Adrenal gland (tissue), 12 donors: ENCODE measurements around the gene DOCK11. TPM values are rescaled to one million over a fixed set of nuclear protein-coding genes. Genes with fewer than 3 reads are reported as not detected.

Experiments
- DNase-seq, 7 donors: peaks; one replicate each; pipeline ENCODE4 v3.0.0-alpha.2; 2019 to 2020
- H3K27ac ChIP-seq, 5 donors: fragments of 200-600 bp; sonication (generic) in 4 of 5; 1 replicate in 3 of 5; 2 replicates in 2 of 5; pipeline versions ENCODE4 v1.5.1 to v1.8.0; 2016 to 2020; ENCODE audit warnings: mild to moderate bottlenecking in 1 of 5
- H3K27me3 ChIP-seq: fragments of 200-600 bp; 2 replicates; pipeline ENCODE4 v1.8.0; 2021
- H3K36me3 ChIP-seq, 2 donors: fragments of 200-600 bp; replicated peaks in 1 of 2; 1 replicate in 1 of 2; 2 replicates in 1 of 2; pipeline versions ENCODE4 v1.5.1 to v1.8.0; 2018 to 2022
- H3K4me1 ChIP-seq, 2 donors: fragments of 200-600 bp; replicated peaks in 1 of 2; 1 replicate in 1 of 2; 2 replicates in 1 of 2; pipeline versions ENCODE4 v1.5.1 to v1.8.0; 2018 to 2021
- H3K4me3 ChIP-seq, 4 donors: fragments of 200-600 bp; sonication (generic) in 3 of 4; one replicate each; pipeline ENCODE4 v1.5.1; 2016 to 2018
- H3K9me3 ChIP-seq, 3 donors: fragments of 200-600 bp; sonication (generic) in 1 of 3; replicated peaks in 1 of 3; 1 replicate in 2 of 3; 2 replicates in 1 of 3; pipeline versions ENCODE4 v1.5.1 to v1.8.0; 2016 to 2021
- POLR2A ChIP-seq, 2 donors: fragments of 450-650 bp; IDR thresholded peaks; one replicate each; pipeline ENCODE4 v1.6.1; 2017; ENCODE audit warnings: antibody characterized with exemption in 2 of 2, mild to moderate bottlenecking in 2 of 2, moderate library complexity in 1 of 2
- WGBS, 4 donors: extraction: QIAGEN DNeasy Blood & Tissue Kit in 2 of 4; methylation state at CpG; one replicate each; pipeline versions ENCODE4 v1.1.5 to v1.1.7; 2013 to 2017; 5-methylcytosine and 5-hydroxymethylcytosine counted together
- intact Hi-C, 2 donors: fragments of 100-400 bp; cut with DNase I; formaldehyde crosslinking; loops; one replicate each; pipeline versions ENCODE4 v1.14.1 to v1.15.0; 2022 to 2023
- polyA plus RNA-seq, 3 donors: library from polyadenylated mRNA; stranded (reverse); fragments of 200-250 nt in 2 of 3; fragments of 350-450 nt in 1 of 3; fragmentation: Illumina TruSeq in 1 of 3; extraction: RNeasy Lipid Tissue Mini Kit (QIAGEN cat#74804) in 1 of 3; gene quantifications; one replicate each; pipeline ENCODE4 v1.2.3, GENCODE V29; 2013 to 2014
- total RNA-seq, 9 donors: library from RNA; depleted of rRNA in 4 of 9; stranded (reverse); fragments of >200 nt in 4 of 9; fragments of 120-200 nt in 1 of 9; fragmentation: NEBNext Ultra II Directional in 1 of 9; extraction: Animal tissue kit (Norgen Biotek cat#: 25700) in 1 of 9; gene quantifications; one replicate each; pipeline versions ENCODE4 v1.1.0 to v1.2.4, GENCODE V29; 2013 to 2023
- TF ChIP-seq, protein P1 (sequence below), 6 experiments: fragments of 450-650 bp in 4 of 6; fragments of 200-600 bp in 2 of 6; sonication (generic) in 1 of 6; IDR thresholded peaks; 1 replicate in 5 of 6; 2 replicates in 1 of 6; pipeline versions ENCODE4 v1.5.1 to v1.8.0; 2016 to 2021; ENCODE audit warnings: antibody characterized with exemption in 6 of 6, mild to moderate bottlenecking in 2 of 6, moderate library complexity in 1 of 6
- donor health status: healthy with polysubstance abuse.
- donor health status: Bipolar disorder and iron deficiency.
- donor health status: DM: yes; HTN: yes; CAD: no.
- donor health status: DM: no; HTN: no; CAD: no.
- donor health status: DM: no; HTN: no; CAD: no.
- donor health status: DM: yes; HTN: yes; CAD: no.

DOCK11 gene
- total and polyA plus RNA-seq, 12 donors, result 4.8 to 28.1 (median 13.2) TPM

DNA sequence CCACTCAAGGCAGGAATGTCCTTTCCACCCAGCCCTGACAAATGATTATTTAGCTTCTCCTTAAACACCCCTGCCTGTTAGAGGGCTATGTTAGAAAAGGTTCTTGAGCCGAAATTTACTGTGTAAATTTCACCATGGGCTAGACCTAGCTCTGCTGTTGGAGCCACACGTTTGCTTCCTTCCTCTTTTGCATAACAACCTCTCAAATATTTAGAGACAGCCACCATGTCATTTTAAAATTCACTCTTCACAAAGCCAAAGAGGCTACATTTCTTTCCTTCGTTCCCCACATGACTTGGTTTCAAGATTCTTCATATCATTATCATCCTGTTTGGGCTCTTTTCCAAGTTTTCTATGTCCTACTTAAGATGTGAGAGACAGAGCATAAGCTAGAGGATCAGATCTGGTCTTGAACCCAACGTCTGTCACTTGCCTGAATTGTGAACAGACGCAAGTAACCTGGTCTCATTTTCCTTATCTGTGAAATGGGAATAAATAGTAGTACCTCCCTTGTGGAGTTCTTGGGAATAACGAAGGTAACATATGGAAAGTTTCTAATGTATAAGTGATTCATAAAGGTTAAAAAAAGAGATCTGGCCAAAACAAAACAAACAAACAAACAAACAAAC lies 6.7 kb downstream of the DOCK11 start:
- no peaks in the 10 kb centered on the region for H3K36me3 ChIP-seq
- H3K27ac ChIP-seq, result no peak overlapping the region
- H3K27me3 ChIP-seq, result peaks cover 16% of the 10 kb centered on the region
- no peak for TF ChIP-seq POLR2A (IDR thresholded peaks at IDR 0.05)
- TF ChIP-seq, protein P1, sequence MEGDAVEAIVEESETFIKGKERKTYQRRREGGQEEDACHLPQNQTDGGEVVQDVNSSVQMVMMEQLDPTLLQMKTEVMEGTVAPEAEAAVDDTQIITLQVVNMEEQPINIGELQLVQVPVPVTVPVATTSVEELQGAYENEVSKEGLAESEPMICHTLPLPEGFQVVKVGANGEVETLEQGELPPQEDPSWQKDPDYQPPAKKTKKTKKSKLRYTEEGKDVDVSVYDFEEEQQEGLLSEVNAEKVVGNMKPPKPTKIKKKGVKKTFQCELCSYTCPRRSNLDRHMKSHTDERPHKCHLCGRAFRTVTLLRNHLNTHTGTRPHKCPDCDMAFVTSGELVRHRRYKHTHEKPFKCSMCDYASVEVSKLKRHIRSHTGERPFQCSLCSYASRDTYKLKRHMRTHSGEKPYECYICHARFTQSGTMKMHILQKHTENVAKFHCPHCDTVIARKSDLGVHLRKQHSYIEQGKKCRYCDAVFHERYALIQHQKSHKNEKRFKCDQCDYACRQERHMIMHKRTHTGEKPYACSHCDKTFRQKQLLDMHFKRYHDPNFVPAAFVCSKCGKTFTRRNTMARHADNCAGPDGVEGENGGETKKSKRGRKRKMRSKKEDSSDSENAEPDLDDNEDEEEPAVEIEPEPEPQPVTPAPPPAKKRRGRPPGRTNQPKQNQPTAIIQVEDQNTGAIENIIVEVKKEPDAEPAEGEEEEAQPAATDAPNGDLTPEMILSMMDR (IDR thresholded peaks at IDR 0.05), result no peak
- H3K4me3 ChIP-seq, result no peak overlapping the region
- H3K4me1 ChIP-seq, result peaks cover 0 to 3% of the 10 kb centered on the region in 2 donors
- H3K9me3 ChIP-seq, result no peaks in the 10 kb centered on the region
- no peak for DNase-seq
- 48 to 72% (median 57%) methylated on average over 6 of the region's 6 CpGs for WGBS, 4 donors
- intact Hi-C loops, result no loop called here

DNA sequence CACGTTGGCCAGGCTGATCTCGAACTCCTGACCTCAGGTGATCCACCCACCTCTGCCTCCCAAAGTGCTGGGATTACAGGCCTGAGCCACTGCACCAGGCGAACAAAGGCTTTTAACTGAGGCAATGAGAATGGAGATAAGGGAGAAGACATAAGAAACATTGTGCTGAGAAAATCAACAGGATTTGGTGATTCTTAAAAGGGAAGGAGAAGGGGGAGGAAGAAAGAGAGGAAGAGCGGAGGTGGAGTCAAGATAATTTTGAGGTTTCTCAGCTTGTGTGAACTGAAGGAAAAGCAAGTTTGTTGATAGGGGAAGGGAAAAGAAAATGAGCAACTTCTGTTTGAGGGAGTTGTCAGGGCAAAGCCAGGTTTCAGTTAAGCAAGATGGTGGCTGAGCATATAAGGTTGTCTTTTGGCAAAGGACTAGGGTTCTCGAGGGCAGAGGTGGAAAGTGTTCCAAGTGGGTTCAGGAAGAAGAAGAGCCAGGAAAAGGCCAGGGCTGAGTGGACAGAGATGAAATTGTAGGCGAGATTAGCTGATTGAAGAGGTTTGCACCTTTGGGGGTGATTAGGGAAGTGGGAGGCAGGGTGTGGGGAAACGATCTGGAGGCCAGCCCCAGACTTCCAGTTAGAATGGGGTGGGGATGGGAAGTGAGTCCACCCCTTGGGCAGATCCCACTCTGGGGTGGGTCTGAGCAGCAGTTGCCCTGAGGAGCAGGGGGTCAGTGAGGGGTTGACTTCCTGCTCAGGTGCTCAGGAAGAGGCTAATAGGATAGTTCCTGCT lies 7.8 kb downstream of the DOCK11 start:
- no peak for DNase-seq
- 53 to 66% (median 64%) methylated on average over 7 of the region's 7 CpGs for WGBS, 4 donors
- no peak overlapping the region for H3K4me3 ChIP-seq
- H3K27ac ChIP-seq, result no peak overlapping the region
- H3K4me1 ChIP-seq, result no peaks in the 10 kb centered on the region
- peaks cover 14% of the 10 kb centered on the region for H3K27me3 ChIP-seq
- H3K36me3 ChIP-seq, result no peaks in the 10 kb centered on the region
- intact Hi-C loops, result no loop called here
- no peak for TF ChIP-seq POLR2A (IDR thresholded peaks at IDR 0.05)
- TF ChIP-seq, protein P1 (IDR thresholded peaks at IDR 0.05), result no peak
- no peaks in the 10 kb centered on the region for H3K9me3 ChIP-seq

DNA sequence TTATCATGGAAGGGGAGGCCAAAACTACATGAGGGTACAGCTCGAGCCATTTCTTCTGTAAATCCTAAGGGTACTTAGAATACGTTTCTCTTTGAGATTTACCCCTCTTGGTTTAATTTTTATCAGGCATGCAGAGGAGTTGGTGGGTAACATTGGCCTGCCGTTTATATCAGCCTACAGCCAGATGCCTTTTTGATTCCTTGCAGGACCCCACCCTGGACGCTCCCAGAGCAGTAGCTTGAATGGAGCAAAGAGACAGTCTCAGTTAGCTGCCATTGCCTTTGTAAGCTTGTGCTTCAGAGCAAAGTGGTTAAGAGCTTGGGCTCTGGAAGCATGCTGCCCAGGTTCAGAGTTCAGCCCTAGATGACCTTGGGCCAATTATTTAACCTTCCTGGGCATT lies 9.0 kb downstream of the DOCK11 start:
- H3K27ac ChIP-seq, result no peak overlapping the region
- DNase-seq, result no peak
- peaks cover 3% of the 10 kb centered on the region for H3K27me3 ChIP-seq
- no peaks in the 10 kb centered on the region for H3K36me3 ChIP-seq
- intact Hi-C loops, result no loop called here
- TF ChIP-seq POLR2A (IDR thresholded peaks at IDR 0.05), result no peak
- TF ChIP-seq, protein P1 (IDR thresholded peaks at IDR 0.05), result no peak
- H3K4me3 ChIP-seq, result no peak overlapping the region
- H3K9me3 ChIP-seq, result no peaks in the 10 kb centered on the region
- WGBS, 4 donors, result 69 to 83% (median 73%) methylated on average over 3 to 4 of the region's 4 CpGs
- H3K4me1 ChIP-seq, result no peaks in the 10 kb centered on the region

DNA sequence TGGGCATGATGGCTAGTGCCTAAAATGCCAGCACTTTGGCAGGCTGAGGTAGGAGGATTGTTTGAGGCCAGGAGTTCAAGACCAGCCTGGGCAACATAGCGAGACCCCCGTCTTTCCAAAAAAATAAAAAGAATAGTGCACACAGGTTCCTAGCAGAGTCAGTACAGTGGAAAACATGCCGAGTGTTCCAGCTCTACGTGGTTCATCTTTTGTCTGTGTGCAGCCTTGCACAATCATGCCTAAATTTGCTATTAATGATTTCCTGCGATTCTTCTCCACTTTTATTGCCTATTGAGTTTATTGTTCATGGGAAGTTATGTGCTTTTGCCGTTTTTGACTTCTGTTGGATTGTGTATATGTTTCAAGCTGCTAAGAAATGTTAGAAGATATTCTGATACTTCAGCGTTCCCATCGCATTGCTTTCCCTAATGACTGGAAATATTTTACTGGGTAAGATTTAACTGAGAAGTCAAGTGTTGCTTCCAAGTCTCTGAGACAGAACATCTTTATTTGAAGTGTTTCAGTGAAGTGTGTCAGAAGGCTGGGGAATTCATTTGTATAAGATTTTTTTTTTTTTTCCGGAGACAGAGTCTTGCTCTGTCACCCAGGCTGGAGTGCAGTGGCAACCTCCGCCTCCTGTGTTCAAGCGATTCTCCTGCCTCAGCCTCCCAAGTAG lies 11.3 kb downstream of the DOCK11 start:
- no peak overlapping the region for H3K27ac ChIP-seq
- H3K36me3 ChIP-seq, result no peaks in the 10 kb centered on the region
- H3K9me3 ChIP-seq, result no peaks in the 10 kb centered on the region
- H3K4me1 ChIP-seq, result no peaks in the 10 kb centered on the region
- no peaks in the 10 kb centered on the region for H3K27me3 ChIP-seq
- H3K4me3 ChIP-seq, result no peak overlapping the region
- WGBS, 4 donors, result 67 to 72% (median 70%) methylated on average over 11 of the region's 11 CpGs
- DNase-seq, result no peak
- TF ChIP-seq POLR2A (IDR thresholded peaks at IDR 0.05), result no peak
- TF ChIP-seq, protein P1 (IDR thresholded peaks at IDR 0.05), result no peak
- intact Hi-C loops, result no loop called here
